HEK293T (cell line): Measurements from ENCODE around the gene SUSD5.

ENCODE experiments used
- CTBP1 ChIP-seq: fragments of 450-650 bp; IDR thresholded peaks from 2 replicates; pipeline ENCODE4 v1.6.1; 2016; ENCODE audit warnings: borderline replicate concordance
- SP1 ChIP-seq: fragments of 450-650 bp; IDR thresholded peaks from 2 replicates; pipeline ENCODE4 v1.6.1; 2017

- TF ChIP-seq CTBP1 (no peak), SP1 (no peak)
Observed at GRCh38 chr3:33119891-33120290, 98.7 kb downstream of the SUSD5 start.
